ENCODE data around the gene ZNF160.
"Not testable (repeated sequence)": the region's sequence is repeated elsewhere in the genome, so short reads cannot be mapped to it uniquely, and the experiment has no call there.

ZNF160 gene

DNA sequence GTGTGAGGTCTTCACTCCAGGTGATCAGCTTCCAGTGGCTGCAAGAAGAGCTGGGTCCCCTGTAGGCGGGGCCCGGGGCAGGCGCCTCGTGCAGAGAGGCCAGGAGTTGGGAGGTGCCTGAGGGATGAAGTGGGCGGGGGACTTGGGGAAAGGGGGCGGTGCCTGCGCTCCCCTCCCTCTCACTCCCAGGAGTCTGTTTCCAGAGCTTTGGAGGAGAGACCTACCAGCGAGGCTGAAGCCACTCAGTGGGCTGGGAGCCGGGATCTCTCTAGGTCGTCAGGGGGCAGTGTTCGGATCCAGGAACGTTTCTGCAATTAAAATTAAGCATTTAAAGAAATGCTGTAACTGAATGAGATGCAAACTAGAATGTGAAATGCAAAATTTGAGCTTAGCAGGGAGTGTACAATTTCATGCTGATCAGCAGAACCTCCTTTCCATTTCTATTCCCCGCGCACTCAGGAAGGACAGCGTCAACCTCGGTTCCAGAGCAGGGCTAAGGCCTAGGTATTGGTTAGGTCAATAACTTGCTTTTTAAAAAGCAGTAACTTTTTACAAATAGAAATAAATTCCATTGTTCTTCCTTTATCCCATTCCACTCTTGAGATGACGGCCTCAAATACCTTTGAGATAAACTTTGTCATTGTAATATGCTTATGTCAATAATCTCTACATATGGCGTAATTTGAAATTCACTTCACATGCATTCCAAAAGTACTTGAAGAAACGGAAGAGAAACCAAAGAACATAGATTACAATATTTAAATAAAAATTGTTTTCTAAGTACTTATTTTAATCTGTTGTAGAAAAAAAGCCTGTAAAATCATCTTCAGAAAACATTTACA is 11.6 kb downstream of the ZNF160 start:
- no peak for DNase-seq

DNA sequence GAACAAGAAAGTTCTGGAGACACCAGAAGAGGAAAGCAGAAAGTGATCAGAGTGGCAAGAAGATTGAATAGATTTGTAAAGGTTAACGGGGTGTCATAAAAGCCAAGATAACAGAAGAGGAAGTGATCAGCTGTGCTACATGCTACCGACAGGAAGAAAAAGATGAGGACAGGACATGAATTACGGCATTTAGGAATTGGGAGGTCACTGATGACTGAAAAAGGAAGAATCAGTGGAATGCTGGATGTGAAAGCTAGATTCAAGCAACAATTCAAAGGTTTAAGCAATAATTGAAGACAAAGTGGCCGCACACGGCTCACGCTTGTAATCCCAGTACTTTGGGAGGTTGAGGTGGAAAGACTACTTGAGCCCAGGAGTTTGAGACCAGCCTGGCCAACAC is 15.1 kb downstream of the ZNF160 start:
- DNase-seq = no peak

DNA sequence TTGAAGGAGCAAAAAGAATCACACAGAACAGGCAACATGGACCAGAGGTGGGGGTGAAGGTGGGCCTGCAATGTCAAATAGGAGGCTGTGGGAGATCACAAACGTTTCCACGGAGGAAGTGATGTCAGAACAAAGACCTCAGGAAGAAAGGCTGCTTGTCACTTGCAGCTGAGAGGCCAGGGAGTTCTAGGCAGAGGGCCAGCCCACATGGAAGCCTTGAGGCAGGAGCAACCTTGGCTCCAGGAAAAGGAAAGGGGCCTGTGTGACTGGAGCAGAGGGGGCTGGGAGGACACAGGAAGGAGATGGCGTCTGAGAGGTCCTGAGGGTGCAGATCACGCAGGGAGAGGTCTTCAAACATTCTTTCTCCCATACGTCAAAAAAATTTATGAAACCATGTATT is 16.3 kb downstream of the ZNF160 start:
- DNase-seq = no peak

DNA sequence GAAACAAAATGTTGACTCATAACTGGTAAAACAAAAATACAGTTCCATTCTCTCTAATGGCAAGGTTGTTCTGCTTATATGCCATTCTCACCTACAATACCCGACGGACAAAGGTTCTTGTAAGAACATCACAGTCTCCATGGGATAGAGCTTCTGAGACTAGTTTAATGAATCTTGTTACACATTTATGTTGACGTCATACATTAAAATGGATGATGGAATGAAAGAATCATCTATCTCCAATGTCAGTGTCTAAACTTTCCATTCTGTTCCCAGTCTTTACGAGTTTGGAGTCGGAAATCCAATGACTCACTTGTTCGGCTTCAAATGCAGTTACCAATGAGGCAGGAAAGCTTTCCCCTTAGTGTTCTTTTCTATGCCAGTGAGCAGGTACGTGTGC is 17.7 kb downstream of the ZNF160 start:
- DNase-seq = no peak

DNA sequence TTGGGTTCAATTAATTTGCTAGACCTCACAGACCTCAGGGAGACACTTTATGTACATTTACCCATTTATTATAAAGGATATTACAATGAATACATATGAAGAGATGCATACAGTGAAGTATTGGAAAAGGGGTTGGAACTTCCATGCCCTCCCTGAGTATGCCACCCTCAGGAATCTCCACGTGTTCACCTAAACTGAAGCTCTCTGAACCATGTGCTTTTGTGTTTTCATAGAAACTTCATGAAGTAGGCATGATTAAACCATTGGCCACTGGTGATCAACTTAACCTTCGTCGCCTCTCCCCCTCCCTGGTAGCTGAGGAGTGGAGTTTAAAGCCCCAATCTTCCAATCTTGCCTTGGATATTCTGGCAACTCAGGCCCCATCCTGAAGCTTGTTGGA is 20.3 kb downstream of the ZNF160 start:
- no peak for DNase-seq

DNA sequence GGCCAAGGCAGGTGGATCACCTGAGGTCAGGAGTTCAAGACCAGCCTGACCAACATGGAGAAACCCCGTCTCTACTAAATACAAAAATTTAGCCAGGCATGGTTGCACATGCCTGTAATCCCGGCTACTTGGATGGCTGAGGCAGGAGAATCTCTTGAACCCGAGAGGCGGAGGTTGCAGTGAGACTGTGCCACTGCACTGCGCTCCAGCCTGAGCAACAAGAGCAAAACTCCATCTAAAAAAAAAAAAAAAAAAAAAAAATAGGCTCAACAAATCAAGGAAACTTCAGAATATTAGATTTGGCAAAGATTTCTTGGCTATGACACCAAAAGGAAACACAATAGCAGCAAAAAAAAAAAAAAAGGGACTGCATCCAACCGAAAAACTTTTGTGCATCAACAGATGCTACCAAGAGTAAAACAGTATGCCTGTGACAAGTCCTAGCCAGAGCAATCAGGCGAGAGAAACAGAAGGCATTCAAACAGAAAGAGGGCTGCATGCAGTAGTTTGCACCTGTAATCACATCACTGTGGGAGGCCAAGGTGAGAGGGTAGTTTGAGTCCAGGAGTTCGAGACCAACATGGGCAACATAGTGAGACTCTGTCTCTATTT is 23.8 kb downstream of the ZNF160 start:
- no peak for DNase-seq

DNA sequence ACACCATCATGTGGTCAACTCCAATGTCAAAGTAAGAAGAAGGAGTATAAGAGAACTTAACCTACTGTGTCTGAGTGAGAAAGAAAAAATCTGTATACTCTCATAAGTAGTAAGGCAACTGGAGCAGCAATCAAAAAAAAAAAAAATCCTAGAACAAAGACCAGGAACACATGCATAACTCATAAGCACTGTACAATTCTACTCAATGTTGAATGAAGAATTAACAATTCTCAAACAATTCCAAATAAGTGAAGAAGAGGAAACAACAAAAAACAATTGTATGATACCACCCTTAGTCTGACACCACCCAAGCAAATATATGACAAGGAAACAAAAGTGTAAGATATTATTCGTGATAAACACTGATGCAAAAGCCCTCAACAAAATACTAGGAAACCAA is 24.6 kb downstream of the ZNF160 start:
- DNase-seq = no peak

DNA sequence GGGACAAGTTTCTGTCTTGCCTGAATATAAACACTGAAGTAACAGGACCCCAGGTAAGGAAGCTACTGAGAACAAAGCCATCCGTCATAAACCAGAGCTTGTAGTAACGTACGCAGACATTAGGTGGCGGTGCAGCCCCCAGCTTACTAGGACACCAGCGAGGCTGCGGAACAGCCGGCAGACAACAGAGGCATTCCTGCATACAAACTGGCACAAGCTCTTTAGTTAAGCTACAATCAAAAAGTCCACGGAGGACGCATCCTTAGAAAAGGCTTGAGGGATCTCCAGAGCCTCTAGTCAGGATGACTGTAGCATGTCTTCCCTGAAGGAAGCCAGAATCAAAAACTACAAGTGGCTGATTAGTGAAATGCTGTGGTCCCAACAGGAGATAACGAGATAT is 26.2 kb downstream of the ZNF160 start:
- DNase-seq = peak; percentile 31

DNA sequence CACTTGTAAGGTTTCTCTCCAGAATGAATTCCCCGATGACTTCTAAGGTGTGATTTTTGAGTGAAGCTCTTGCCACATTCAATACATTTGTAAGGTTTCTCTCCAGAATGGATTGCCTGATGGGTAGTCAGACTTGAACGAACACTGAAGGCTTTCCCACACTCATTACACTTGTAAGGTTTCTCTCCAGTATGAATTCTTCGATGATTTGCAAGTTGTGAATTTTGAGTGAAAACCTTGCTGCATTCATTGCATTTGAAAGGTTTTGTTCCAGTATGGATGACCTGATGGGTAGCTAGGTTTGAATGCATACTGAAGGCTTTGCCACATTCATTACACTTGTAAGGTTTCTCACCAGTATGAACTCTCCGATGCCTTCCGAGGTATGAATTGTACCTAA is 34.4 kb downstream of the ZNF160 start:
- no peak for DNase-seq

DNA sequence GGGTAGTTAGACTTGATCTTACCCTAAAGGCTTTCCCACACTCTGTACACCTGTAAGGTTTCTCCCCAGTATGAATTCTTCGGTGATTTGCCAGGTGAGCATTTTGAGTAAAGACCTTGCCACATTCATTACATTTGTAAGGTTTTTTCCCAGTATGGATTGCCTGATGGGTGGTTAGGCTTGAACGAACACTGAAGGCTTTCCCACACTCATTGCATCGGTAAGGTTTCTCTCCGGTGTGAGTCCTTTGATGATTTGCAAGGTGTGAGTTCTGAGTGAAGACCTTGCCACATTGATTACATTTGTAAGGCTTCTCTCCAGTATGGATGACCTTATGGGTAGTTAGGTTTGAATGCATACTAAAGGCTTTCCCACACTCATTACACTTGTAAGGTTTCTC is 35.0 kb downstream of the ZNF160 start:
- DNase-seq = no peak

DNA sequence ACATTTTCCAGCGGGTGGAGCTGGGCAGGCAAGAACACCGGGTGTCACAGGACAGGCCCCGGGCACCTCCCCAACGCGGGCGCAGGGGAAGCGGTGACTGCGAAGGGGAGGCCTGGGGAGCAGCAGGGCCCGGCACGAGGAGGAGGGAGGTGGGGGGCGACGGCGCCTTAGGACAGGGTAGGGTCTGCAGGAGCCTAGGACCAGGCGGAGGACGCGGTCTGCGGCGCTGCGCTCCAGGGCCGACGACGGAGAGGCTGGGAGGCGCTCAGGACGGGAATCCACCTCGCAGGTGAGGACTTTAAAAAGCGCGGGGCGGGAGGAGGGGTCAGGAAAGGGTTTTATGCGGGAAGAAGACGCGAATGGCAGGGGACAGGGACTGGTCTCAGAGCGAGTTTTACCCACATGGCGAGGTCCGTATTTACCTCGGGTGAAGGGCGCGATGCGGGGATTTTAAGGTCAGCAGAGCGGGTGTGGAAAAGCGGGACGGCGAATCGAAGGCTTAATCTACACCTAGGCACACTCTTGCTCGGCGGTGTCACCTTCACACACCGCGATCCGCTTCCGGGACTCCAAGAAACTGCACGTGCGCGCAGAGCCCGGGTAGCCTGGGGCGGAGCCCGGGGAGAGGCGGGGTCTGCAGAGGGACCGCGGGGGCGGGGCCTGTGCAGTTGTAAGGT is 45.2 kb downstream of the ZNF160 start:
- DNase-seq = no peak

DNA sequence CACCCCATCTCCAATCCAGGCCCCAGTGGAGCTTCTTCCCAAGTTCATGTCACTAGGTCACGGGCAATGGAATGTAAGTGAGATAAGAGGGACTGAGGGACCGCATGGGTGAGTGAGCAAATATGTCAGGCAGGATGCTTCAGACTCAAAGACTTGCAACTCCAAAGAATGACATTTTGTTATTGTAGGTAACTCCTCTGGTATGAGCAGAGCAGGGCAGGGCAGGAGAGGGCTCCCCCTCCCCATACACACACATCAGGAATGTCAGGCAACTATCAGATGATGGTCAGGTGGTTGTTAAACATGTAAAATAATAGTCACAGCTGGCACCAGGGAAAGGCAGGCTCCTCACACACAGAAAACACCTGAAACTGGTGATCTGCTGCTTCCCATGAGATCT is 48.1 kb downstream of the ZNF160 start:
- DNase-seq = no peak

DNA sequence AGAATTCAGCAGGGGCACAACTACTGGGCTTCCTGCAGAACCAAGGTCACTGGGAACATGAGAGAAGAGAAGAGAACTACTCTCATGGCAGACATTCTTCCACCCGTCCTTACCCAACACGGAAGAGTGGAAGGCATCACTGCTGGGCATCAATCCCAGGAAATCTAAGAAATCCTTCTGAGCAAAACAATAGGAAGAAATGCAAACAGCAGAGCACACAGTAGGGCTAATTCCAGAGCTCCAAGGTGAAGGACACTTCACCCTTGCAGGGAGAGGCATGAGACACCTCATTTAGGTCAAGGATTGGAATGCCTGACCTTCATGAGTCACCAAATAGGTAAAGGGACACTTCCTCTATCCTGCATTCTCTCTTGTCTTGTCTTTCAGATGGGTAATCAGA is 55.8 kb downstream of the ZNF160 start:
- no peak for DNase-seq

DNA sequence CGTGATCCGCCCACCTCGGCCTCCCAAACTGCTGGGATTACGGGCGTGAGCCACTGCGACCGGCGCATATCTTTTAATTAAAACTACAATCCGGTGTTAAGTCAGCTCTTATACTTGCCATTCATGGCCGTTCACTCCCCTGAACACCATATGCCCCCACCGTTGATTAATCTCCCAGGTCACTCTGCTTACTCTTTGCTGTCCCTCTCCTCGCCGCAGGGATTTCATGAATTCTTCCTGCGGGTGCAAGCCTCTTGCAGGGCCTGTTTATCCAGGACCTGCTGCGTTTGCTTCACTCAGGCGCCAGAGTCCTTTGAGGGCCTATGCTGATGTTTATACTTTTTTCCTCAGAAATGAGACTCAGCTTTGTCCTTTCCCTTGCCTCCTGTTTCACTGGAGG is 57.7 kb downstream of the ZNF160 start:
- no peak for DNase-seq

DNA sequence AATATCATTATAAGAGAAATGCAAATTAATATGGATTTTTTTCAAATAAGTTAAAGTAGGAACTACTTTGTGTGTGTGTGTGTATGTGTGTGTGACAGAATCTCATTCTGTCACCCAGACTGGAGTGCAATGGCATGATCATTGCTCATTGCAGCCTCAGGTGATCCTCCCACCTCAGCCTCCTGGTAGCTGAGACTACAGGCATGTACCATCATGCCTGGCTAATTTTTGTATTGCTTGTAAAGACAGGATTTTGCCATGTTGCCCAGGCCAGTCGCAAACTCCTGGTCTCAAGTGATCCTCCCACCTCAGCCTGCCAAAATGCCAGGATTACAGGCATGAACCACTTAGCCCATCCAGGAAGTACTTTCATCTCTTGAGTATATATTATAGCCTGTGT is 61.9 kb downstream of the ZNF160 start:
- DNase-seq = no peak

DNA sequence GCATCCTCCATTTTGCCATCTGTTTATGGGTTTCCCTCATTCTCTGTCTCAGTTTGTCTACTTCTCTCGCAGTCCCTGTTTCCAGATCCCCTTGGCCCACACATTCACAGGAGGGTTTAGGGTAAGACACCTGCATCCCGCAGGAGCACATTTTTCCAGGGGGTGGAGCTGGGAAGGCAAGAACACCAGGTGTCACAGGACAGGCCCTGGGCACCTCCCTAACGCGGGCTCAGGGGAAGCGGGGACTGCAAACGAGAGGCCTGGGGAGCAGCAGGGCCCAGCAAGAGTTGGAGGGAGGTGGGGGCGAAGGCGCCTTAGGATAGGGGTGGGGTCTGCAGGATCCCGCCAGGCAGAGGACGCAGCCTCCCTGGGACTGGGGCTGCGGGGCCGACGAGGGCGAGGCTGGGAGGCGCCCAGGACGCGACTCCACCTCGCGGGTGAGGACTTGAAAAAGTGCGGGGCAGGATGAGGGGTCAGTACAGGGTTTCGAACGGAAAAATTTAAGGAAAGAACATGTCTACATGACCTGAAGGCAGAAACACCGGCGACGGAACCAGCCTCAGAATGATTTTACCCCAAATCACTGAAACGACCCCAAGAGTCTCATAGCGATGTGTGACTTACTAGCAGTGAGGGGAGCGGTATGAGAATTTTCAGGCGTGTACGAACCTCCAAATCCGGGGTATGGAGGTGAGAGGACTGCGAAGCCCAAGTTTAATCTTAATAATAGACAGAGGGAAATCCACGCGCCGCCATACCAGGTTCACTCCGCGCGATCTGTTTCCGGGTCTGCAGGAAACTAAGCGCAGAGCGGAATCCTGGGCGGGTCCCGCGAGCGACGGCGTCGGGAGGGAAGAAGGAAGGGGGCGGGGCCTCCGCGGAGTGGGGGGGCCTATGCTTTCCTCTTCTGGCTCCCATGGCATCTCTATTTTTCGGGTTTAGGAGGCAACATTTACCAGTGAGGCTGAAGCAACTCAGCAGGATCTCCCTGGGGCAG is 65.8 kb downstream of the ZNF160 start:
- DNase-seq = peak; percentile 23

DNA sequence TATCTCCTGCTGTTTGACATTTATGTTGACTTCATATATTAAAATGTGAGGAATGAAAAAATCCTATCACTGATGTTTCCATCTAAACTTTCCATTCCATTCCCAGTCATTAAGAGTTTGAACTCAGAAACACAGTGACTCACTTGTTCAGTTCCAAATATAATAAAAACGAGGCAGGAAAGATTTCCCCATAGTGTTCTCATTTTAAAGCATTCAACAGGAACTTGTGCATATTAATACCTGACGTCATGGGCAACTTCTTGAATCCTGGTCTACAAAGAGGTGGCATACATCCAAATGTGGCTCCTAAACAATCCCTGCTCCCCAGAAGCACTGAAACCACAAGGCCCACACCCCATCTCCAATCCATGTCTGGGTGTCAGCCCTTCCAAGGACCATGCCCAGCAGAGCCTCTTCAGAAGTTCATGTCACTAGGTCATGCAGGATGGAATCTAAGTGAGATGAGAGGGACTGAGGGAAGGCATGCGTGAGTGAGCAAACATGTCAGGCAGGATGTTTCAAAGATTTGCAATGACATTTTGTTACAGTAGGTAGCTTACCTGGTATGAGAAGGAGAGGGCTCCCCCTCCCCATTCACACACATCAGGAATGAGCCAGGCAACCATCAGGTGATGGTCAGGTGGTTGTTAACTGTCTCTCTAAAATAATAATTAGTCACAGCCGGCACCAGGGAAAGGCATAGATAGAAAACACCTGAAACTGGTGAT is 68.1 kb downstream of the ZNF160 start:
- DNase-seq = no peak

DNA sequence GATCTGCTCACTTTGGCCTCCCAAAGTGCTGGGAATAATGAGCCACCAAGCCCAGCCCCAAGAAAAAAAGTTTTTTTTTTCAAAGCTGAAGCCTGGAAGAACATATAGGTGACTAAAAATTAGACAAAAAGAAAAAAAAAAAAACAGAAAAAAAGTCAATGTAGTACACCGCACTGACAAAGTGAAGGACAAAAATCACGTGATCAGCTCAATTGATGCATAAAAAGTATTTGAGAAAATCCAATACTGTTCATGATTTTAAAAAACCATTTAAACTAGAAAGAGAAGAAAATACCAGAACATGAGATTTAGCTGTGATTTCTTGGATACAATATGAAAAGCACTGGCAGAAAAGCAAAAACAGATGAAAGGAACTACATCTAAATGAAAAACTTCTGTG is 69.2 kb downstream of the ZNF160 start:
- DNase-seq = no peak

DNA sequence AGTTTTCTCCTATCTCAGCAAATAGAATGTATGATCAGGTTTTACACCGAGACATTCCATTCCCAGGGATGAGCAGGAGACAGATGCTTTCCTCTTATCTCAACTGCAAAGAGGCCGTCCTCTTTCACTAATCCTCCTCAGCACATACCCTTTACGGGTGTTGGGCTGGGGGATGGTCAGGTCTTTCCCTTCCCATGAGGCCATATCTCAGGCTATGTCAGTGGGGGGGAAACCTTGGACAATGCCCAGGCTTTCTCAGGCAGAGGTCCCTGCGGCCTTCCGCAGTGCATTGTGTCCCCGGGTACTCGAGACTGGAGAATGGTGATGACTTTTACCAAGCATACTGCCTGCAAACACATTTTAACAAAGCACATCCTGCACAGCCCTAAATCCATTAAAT is 74.9 kb downstream of the ZNF160 start:
- DNase-seq = not testable (repeated sequence)

DNA sequence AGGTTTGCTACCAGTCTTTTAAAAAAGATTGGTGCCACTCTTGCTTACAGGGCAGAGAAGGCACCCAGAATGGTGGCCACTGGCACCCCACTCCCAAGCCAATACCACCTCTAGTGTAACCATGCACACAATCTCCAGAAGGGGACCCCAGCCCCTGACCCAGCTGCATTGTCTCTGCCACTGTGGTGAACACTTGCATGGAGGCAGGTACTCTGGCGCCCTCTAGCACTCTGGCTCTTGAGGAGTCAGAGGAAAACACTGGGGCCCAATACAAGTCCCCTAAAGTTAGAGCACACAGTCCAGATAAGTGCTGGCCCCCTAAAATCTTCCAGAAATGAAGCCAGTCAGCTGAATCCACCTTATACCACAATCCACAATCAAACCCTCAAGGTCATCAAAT is 83.5 kb downstream of the ZNF160 start:
- DNase-seq = no peak

Data from fibroblast of skin of scalp (primary cell).